HAP-1 (cell line): Measurements from ENCODE around the gene SNTG2.

Source experiments
- DNase-seq, 2 experiments: peaks; one replicate each; pipeline ENCODE4 v3.0.0-alpha.2; 2016 to 2020; ENCODE audit warnings: low spot score in 2 of 2
- H3K27me3 ChIP-seq: fragments of 250-450 bp; sonication (Bioruptor Pico); 2 replicates; pipeline ENCODE4 v1.5.1; 2020; ENCODE audit warnings: low read depth, mild to moderate bottlenecking, moderate library complexity
- H3K36me3 ChIP-seq: fragments of 250-450 bp; sonication (Bioruptor Pico); replicated peaks from 2 replicates; pipeline ENCODE4 v1.5.1; 2020; ENCODE audit warnings: mild to moderate bottlenecking
- H3K4me1 ChIP-seq: fragments of 250-450 bp; sonication (Bioruptor Pico); 2 replicates; pipeline ENCODE4 v1.5.1; 2020; ENCODE audit warnings: mild to moderate bottlenecking
- H3K4me3 ChIP-seq: fragments of 250-450 bp; sonication (Bioruptor Pico); 2 replicates; pipeline ENCODE4 v1.5.1; 2020; ENCODE audit warnings: mild to moderate bottlenecking, moderate library complexity
- H3K9me3 ChIP-seq: fragments of 250-450 bp; sonication (Bioruptor Pico); 2 replicates; pipeline ENCODE4 v1.5.1; 2020; ENCODE audit warnings: mild to moderate bottlenecking, moderate library complexity
- in situ Hi-C: fragments of 300-500 bp; cut with MboI; formaldehyde crosslinking; loops from 3 replicates; pipeline ENCODE4 v1.14.3; 2020; ENCODE audit warnings: low sequenced_read_pairs, inconsistent platforms, mixed read lengths

SNTG2 gene

DNA sequence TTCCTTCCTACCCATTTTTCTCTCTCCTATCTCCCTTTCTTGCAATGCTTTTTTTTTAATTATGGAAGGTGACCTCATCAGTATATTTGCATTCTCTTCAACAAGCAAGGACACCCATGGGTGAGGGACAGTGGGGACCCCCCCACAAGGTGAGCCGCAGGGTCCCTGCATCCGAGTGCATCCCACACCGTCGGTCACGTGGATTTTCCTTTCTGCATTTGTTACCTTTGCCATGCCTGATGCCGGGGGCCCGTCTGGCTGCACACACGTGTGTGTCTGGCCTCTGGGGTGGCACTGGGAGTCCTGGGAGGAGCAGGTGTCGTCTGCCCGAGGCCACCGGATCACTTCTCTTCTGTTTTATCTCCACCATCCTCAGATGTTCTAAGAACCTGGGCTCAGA is 30.1 kb upstream of the SNTG2 start:
- in situ Hi-C loops: no loop called here
- DNase-seq: no peak
- H3K9me3 ChIP-seq: no peaks in the 10 kb centered on the region; the same call in 1 of the 2 replicates
- no peaks in the 10 kb centered on the region for H3K27me3 ChIP-seq
- no peak overlapping the region for H3K4me3 ChIP-seq
- no peaks in the 10 kb centered on the region for H3K36me3 ChIP-seq
- H3K4me1 ChIP-seq: peaks cover 20% of the 10 kb centered on the region

DNA sequence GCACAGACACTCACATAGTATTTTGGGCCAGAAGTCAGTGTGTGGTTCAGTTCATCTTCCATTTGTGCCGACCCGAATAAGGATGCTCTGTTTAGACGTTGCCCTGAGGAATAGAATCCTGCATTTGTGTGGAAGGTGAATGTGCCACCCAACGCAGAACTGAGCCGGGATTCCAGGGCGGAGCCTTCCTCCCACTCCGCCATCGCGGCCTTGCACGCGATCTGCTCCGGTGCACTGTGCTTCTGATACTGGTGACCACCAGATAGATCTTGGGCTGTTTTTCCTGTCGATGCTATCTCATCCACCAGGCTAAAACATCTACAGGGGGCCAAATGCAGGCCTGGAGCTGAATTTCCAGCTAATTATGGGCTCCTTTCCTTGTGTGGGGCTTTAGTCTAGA is 29.6 kb upstream of the SNTG2 start:
- Histone ChIP-seq H3K27me3 (no peaks in the 10 kb centered on the region), H3K4me3 (no peak overlapping the region), H3K36me3 (no peaks in the 10 kb centered on the region), H3K4me1 (peaks cover 20% of the 10 kb centered on the region), H3K9me3 (no peaks in the 10 kb centered on the region; the same call in 1 of the 2 replicates)
- no peak for DNase-seq
- in situ Hi-C loops: no loop called here

DNA sequence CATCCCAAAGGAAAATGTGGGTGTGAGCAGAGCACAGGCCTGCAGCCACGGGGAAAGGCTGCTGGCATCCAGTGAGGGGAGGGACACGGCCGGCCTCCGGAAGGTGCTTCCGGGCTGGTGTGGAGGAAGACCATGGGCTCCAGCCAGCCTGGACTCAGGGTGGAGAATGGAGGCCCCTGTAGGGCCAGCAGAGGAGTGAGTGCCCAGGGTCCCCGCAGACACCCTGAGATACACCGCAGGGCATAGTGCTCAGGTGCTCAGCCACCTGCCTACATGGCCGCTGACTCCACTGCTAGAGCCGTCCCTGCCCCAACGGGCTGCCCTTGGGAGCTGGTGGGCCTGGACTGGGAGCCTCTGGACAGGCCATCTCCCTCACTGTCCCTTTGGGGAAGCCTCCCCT is 28.5 kb upstream of the SNTG2 start:
- DNase-seq: no peak

DNA sequence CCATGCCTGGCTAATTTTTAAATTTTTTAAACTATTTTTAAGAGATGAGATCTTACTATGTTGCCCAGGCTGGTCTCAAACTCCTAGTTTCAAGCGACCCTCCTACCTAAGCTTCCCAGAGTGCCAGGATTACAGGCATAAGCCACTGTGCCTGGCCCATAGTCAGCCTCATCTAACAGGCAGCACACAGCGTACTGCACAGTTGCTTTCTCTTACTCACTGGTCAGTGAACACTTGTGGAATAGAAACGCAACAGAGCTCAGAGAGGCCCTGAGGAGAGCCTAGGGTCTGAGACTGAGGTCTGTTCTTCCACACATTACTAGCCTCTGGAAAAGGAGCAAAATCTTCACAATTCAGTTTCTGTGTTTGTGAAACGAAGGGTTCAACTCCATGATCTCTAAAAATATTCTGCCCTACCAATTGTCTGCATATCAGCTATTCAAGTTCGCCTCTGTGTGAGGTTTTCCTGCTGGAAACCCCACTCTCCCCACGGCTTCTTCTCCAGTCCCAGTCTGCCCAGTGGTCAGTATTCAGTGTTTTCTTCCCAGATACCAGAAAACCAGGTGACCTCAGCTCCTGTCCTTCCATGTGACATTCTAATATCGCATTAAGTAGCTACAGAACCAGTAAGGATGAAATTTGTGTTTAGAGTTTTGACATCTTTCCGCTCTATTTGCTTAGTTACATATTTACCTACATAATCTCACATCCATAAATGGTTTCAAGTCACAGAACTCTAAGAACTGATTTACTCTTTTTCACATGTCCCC is 26.6 kb upstream of the SNTG2 start:
- no peak for DNase-seq
- in situ Hi-C loops: no loop called here
- Histone ChIP-seq H3K9me3 (no peaks in the 10 kb centered on the region), H3K4me1 (peaks cover 16% of the 10 kb centered on the region), H3K27me3 (no peaks in the 10 kb centered on the region), H3K4me3 (no peak overlapping the region), H3K36me3 (no peaks in the 10 kb centered on the region)

More for the DNA sequence above, 28.5 kb upstream of the SNTG2 start:
- no peak overlapping the region for H3K4me3 ChIP-seq
- no peaks in the 10 kb centered on the region; the same call in 1 of the 2 replicates for H3K9me3 ChIP-seq
- H3K4me1 ChIP-seq: peaks cover 20% of the 10 kb centered on the region
- no peaks in the 10 kb centered on the region for H3K36me3 ChIP-seq
- H3K27me3 ChIP-seq: no peaks in the 10 kb centered on the region
- in situ Hi-C loops: no loop called here

DNA sequence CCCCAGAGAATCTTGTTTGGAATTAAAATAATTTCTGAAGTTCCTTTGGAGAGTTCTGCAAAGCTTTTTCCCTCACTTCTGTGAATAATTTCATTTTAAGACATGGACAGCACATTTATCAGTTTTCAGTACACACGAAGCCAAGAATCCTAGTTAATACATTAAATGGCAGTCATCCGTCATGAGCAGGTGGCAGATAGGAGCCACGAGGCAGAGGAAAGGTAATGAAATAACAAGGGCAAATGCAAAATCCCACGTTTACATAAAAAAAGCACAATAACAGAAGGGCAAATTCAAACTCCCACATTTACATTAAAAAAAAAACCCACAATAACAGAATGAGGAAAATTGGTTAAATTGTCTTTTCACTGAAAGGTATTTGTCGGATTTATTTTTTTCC is 25.9 kb upstream of the SNTG2 start:
- Histone ChIP-seq H3K27me3 (no peaks in the 10 kb centered on the region), H3K4me1 (peaks cover 16% of the 10 kb centered on the region), H3K9me3 (no peaks in the 10 kb centered on the region), H3K4me3 (no peak overlapping the region), H3K36me3 (no peaks in the 10 kb centered on the region)
- peak; percentile 39 to 73 for DNase-seq
- in situ Hi-C loops: no loop called here

DNA sequence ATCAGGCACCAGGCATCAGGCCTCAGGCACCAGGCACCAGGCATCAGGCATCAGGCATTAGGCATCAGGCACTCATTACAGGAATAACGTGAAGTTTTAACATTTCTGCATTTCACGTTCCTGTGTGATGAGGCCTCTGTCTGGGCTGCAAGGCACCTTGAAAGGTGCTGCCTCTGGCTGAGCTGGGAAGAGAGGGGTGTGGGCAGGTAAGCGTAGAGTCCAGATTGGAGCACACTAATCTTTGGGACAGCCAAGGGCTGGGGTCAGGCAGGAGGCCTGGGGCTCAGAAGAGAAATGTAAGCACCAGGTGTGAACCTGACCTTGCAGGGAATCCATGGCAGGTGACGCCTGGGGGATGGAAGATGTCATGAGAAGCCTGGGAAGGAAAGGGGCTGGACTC is 25.3 kb upstream of the SNTG2 start:
- no peaks in the 10 kb centered on the region for H3K9me3 ChIP-seq
- no peaks in the 10 kb centered on the region for H3K36me3 ChIP-seq
- in situ Hi-C loops: no loop called here
- peak in 1 of 2 experiments; percentile 45 for DNase-seq
- H3K4me3 ChIP-seq: no peak overlapping the region
- H3K27me3 ChIP-seq: no peaks in the 10 kb centered on the region
- peaks cover 16% of the 10 kb centered on the region for H3K4me1 ChIP-seq

DNA sequence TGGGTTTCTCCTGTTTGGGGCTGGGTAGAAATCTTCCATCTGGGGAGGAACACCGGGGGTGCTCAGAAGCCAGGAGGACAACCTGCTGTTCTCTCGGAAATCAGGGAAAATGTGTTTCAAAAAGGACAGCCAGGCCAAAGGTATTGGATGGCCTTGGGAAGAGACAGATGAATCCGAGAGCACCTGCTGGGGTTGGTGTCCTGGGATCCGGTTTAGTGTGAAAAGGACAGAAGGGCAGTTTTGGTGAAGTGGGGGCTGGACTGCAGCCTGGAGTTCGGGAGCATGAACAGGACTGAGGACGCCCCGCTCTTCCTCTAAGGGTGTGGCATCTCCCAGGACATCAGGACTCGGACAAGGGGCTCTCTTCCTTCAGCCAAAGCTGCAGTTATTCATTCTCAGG is 24.9 kb upstream of the SNTG2 start:
- in situ Hi-C loops: no loop called here
- DNase-seq: no peak
- Histone ChIP-seq H3K27me3 (no peaks in the 10 kb centered on the region), H3K4me3 (no peak overlapping the region), H3K36me3 (no peaks in the 10 kb centered on the region), H3K4me1 (peaks cover 16% of the 10 kb centered on the region), H3K9me3 (no peaks in the 10 kb centered on the region)

DNA sequence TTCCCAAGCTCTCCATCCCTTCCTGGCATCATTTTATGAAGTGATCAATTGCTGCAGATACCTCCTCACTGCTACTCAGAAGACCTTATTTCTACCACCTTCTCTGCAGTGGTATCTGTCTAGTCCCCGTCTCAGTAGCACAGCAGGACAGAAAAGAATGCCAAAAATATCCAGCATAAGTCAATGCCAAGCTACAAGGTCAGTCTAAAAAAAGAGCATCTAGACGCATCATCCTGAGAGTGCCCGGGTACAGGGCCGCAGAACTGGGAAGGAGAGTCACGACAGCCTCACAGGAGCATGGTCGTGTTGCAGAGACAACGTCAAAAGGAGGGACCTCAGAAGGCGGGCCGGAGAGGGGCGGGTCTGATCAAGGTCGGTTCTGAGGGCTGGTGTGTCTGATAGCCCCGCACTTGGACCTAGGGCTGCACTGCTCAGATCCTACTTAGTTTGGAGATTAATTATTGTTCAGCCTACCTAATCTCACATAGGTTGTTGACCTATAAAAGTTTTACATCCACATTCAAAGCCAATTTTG is 24.3 kb upstream of the SNTG2 start:
- in situ Hi-C loops: no loop called here
- H3K27me3 ChIP-seq: no peaks in the 10 kb centered on the region
- H3K4me1 ChIP-seq: peaks cover 16% of the 10 kb centered on the region
- H3K36me3 ChIP-seq: no peaks in the 10 kb centered on the region
- no peak overlapping the region for H3K4me3 ChIP-seq
- no peaks in the 10 kb centered on the region for H3K9me3 ChIP-seq
- no peak for DNase-seq

DNA sequence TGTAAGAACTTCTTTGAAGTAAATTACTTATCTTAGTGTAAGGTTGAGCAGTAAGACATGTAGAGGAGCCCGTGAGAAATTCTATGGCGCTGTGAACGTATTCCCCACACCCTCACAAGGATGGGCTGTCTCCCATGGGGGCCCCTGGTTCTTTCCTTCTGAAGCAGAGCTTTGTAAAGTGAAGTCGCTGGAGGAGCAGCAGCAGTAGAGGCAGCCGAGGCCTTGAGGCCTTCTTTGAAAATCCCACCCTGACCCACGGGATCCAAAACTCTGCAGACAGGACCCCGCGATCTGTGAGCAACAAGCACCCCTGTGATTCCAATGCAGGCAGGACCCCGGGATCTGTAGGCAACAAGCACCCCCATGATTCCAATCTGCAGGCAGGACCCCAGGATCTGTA is 23.8 kb upstream of the SNTG2 start:
- in situ Hi-C loops: no loop called here
- Histone ChIP-seq H3K4me3 (no peak overlapping the region), H3K36me3 (no peaks in the 10 kb centered on the region), H3K4me1 (peaks cover 16% of the 10 kb centered on the region), H3K27me3 (no peaks in the 10 kb centered on the region), H3K9me3 (no peaks in the 10 kb centered on the region)
- DNase-seq: no peak

DNA sequence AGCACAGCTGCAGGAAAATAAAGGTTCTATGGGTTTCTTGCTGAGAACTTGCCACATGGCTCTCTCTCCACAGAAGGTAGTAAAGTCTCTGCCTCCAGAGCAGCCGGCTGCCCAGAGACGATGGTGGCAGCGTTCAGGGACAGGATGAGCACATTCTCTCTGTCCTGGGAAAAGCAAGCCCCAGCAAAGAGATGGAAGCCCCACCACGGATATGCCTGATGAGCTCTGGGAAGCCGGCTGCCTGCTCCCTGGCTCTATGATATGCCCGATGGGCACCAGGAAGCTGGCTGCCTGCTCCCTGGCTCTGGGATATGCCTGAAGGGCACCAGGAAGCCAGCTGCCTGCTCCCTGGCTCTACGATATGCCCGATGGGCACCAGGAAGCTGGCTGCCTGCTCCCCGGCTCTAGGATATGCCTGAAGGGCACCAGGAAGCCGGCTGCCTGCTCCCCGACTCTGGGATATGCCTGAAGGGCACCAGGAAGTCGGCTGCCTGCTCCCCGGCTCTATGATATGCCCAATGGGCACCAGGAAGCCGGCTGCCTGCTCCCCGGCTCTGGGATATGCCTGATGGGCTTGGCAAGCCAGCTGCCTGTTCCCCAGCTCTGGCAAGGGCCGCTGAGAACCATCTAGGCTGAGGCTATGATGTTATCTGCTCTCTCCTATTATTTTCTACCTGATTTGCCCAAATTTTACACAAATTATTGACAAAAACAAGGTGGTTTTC is 21.5 kb upstream of the SNTG2 start:
- Histone ChIP-seq H3K4me3 (no peak overlapping the region), H3K9me3 (no peaks in the 10 kb centered on the region), H3K4me1 (peaks cover 16% of the 10 kb centered on the region), H3K27me3 (no peaks in the 10 kb centered on the region), H3K36me3 (no peaks in the 10 kb centered on the region)
- in situ Hi-C loops: no loop called here
- DNase-seq: no peak

DNA sequence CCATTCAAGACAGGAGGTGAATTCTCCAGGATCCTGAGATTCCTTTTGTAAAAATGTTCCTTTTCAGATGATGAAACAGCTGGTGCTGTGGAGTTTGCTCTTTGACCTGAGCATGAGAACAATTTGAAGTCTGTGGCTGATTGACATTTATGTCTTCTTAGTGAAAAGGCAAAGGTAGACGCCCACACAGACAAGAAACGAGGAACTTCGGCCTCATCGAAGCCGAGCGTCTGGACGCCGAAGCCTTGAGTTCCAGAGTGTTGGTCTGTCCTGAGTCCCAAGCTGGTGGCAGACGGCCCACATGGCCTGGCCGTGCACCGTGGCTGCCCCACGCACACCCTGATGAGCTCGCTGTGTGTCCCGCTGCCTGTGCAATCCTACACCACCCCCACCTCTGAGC is 20.7 kb upstream of the SNTG2 start:
- H3K9me3 ChIP-seq: peaks cover 2% of the 10 kb centered on the region; the same call in 1 of the 2 replicates
- in situ Hi-C loops: no loop called here
- no peak overlapping the region for H3K4me3 ChIP-seq
- peaks cover 11% of the 10 kb centered on the region for H3K4me1 ChIP-seq
- no peaks in the 10 kb centered on the region for H3K27me3 ChIP-seq
- DNase-seq: no peak
- H3K36me3 ChIP-seq: no peaks in the 10 kb centered on the region

DNA sequence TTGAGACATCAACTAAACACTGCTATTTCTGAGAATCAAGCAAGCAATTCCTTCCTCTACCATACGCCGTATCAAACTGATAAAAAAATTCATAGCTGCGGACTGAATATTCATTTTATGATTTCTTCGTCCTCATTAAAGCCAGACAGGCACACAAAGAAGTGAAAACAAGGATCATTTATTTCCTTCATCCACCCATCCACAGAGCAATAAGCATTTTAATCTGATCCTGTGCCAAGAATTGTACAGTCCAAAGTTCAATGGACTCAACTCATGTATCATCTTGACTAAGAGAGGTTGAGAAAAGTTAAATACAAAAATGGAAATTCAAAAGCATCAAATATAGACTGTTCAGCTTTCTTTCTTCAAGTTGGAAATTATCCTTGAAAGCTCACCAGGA is 19.7 kb upstream of the SNTG2 start:
- Histone ChIP-seq H3K4me3 (no peak overlapping the region), H3K4me1 (peaks cover 4% of the 10 kb centered on the region; the same call in 1 of the 2 replicates), H3K9me3 (peaks cover 2% of the 10 kb centered on the region; the same call in 1 of the 2 replicates), H3K27me3 (no peaks in the 10 kb centered on the region), H3K36me3 (no peaks in the 10 kb centered on the region)
- in situ Hi-C loops: no loop called here
- no peak for DNase-seq

DNA sequence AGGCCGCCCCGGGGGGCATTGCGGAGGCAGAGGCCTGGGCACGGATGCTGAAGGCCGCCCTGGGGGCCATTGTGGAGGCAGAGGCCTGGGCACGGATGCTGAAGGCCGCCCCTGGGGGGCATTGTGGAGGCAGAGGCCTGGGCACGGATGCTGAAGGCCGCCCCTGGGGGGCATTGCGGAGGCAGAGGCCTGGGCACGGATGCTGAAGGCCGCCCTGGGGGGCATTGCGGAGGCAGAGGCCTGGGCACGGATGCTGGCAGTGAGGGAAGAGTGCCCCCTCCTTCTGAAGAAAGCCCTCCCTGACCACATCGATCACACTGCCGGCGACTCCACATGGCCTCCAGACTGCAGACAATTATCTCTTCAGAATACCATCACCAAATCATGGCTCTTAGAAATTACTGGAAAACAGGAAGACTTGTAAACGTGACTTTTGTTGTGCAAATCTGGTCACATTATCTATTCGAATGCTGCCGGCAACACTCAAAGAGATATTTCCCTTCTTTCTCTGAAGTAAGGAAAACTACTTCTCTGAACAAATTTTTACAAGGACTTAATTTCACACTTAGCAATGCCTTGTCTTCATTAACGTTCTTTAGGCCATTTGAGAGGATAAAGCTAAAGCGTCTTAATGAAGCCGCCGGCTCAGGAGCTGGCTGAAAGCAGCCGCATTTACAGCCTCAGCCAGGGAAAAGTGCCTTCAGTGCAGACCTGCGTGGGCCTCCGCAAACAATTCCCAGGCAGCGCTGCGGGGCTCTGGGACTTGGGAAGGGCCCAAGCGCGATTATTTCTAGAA is 18.1 kb upstream of the SNTG2 start:
- H3K4me1 ChIP-seq: peaks cover 4% of the 10 kb centered on the region; the same call in 1 of the 2 replicates
- H3K36me3 ChIP-seq: no peaks in the 10 kb centered on the region
- no peak overlapping the region for H3K4me3 ChIP-seq
- in situ Hi-C loops: no loop called here
- H3K27me3 ChIP-seq: no peaks in the 10 kb centered on the region
- H3K9me3 ChIP-seq: peaks cover 2% of the 10 kb centered on the region; the same call in 1 of the 2 replicates
- peak; percentile 43 to 59 for DNase-seq
